C4-2B (cell line): ENCODE results near the gene PHF2.

Experiments
- H3K27ac ChIP-seq: fragments of 450-650 bp; 2 replicates; pipeline ENCODE4 v1.5.1; 2017
- ZFX ChIP-seq: fragments of 450-650 bp; IDR thresholded peaks from 2 replicates; pipeline ENCODE4 v1.6.1; 2017
- TF ChIP-seq, protein P1 (sequence below): fragments of 450-650 bp; conservative IDR thresholded peaks from 2 replicates; pipeline ENCODE4 v1.5.1; 2017; ENCODE audit warnings: mild to moderate bottlenecking

Gene PHF2

DNA sequence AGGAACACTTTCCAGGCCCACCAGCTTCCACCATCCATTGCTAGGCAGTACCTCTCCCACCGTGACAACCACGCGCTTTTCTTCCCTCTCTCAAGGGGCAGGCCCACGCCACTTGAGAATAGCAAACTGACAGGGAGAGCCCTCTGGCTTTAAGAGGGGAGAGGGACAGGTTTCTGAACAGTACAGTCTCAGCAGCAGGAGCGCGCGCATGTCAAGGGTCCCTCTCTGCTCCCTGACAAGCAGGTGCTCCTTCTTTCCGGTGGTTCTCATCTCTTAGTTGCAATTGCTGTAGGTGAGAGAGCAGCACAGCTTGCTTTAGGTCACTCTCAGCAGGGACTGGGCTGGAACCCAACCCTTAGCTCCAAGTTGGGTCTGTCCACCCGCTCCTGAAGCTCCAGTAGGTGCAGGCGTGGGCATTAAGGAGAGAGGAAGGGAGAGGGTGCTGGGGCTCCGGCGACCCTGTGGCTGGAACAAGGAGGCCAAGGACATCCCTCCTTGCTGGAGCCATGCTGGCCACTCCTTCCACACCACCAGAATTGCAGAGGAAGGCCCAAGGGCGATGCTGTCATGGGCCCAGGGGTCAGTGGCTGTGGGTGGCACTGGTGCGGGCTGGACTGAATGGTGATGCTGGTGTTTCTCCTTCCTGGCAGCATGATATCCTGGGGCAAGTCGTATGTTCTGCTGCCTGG is 9.0 kb upstream of the PHF2 start:
- H3K27ac ChIP-seq = peak overlapping the region; percentile 91
- TF ChIP-seq ZFX = no peak
- TF ChIP-seq, protein P1, sequence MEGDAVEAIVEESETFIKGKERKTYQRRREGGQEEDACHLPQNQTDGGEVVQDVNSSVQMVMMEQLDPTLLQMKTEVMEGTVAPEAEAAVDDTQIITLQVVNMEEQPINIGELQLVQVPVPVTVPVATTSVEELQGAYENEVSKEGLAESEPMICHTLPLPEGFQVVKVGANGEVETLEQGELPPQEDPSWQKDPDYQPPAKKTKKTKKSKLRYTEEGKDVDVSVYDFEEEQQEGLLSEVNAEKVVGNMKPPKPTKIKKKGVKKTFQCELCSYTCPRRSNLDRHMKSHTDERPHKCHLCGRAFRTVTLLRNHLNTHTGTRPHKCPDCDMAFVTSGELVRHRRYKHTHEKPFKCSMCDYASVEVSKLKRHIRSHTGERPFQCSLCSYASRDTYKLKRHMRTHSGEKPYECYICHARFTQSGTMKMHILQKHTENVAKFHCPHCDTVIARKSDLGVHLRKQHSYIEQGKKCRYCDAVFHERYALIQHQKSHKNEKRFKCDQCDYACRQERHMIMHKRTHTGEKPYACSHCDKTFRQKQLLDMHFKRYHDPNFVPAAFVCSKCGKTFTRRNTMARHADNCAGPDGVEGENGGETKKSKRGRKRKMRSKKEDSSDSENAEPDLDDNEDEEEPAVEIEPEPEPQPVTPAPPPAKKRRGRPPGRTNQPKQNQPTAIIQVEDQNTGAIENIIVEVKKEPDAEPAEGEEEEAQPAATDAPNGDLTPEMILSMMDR = no peak

DNA sequence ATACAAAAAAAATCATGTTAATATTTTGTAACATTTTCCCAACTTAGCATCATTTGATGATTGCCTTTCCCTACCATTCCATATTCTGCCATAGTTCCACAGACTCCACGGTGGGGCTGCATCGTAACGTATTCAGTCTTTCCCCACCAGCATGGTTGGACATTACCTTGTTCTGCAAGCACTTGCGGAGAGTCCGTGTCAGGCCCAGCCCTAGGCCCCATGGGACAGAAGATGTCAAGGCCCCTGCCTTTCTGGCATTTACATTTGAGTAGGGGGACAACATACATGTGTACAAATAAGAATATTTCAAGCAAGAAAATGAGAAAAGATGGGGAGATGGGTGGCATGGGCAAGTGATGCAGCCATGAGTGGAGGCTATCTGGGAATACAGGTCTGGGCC is 8.2 kb upstream of the PHF2 start:
- H3K27ac ChIP-seq = no peak overlapping the region
- TF ChIP-seq, protein P1 = no peak
- no peak for TF ChIP-seq ZFX

DNA sequence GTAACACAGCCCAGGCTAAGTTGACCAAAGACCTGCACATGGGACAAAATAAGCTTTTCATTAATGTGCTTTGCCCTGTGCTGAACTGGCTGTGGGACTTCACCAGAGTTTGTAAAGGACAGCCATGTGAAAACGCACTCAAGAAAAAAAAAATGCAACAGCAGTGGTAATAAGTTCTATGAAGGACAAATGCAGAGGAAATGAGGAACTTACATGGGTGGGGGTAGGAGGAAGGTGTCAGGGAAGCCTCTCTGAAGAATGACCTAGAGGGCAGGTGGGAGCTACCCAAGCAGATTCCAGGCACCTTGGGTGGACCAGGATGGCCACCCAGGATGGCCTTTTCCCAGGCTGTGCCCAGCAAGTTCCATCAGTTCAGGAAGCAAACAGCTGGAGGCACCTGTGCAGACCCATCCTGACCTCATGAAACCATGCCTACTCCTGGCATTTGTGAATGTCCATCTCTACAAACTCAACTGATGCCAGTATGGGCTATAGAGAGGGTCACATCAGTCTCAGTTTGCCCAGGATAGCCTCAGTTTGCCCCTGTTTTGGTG is 6.7 kb upstream of the PHF2 start:
- H3K27ac ChIP-seq = no peak overlapping the region
- TF ChIP-seq, protein P1 = no peak
- TF ChIP-seq ZFX = no peak

DNA sequence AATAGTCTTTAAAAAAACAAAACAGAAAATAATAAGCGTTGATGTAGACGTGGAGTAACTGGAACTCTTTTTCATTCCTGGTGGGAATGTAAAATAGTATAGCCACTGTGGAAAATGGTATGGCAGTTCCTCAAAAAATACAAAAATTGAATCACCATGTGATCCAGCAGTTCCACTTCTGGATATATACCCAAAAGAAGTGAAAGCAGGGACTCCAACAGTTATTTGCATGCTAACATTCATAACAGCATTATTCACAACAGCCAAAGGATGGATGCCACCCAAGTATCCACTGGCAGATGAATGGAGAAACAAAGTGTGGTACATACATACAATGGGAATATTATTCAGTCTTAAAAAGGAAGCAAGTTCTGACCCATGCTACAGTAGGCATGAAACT is 4.2 kb upstream of the PHF2 start:
- no peak overlapping the region for H3K27ac ChIP-seq

DNA sequence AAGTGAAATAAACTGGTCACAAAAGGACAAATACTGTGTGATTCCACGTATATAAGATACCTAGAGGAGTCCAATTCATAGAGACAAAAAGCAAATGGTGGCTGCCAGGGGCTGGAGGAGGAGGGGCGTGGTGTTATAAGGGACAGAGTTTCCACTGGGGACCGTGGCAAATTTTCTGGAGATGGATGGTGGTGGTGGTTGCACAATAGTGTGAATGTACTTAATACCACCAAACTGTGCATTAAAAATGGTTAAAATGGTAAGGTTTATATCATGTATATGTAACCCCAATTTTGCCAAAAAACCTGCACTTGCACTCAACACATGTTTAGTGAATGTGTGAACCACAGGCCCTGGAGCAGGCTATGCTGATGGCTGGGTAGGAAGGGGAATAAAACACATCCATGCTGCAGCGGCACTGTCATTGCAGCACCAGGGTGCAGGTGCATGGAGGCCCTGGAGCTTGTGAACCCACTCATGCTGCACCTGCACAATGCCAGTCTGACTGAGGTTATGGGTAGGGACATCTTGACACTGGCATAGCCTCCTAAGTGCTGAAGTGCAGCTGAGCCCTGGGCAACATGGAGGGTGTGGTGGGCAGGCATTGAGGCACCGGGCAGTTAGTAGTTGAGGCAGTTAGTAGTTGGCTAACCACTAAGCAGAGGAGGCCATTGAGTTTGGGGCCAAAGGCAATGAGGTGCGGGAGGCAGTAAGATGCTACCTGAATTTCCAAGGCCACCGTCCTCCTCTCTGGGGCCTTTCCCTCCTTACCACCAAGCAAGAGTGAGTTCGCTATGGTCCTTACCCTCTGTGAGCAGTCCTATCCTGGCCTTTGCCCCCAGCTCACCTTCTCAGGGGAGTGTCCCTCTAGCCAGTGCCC is 3.5 kb upstream of the PHF2 start:
- no peak overlapping the region for H3K27ac ChIP-seq
- TF ChIP-seq, protein P1 = no peak
- no peak for TF ChIP-seq ZFX

More for the DNA sequence above, 4.2 kb upstream of the PHF2 start:
- TF ChIP-seq ZFX = no peak
- TF ChIP-seq, protein P1 = no peak

DNA sequence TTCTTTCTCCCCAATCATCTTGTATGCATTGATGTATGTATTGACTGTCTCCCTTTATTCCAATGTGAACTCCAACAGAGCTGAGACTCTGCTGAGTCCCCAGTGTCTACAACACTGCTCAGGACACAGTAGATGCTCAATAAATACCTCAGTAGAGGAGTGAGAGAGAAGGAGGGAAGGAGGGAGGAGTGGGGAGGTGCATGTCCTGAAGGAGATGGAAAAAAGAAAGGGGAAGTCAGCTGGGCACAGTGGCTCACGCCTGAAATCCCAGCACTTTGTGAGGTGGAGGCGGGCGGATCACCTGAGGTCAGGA is 2.9 kb upstream of the PHF2 start:
- TF ChIP-seq, protein P1 = no peak
- TF ChIP-seq ZFX = no peak
- no peak overlapping the region for H3K27ac ChIP-seq

DNA sequence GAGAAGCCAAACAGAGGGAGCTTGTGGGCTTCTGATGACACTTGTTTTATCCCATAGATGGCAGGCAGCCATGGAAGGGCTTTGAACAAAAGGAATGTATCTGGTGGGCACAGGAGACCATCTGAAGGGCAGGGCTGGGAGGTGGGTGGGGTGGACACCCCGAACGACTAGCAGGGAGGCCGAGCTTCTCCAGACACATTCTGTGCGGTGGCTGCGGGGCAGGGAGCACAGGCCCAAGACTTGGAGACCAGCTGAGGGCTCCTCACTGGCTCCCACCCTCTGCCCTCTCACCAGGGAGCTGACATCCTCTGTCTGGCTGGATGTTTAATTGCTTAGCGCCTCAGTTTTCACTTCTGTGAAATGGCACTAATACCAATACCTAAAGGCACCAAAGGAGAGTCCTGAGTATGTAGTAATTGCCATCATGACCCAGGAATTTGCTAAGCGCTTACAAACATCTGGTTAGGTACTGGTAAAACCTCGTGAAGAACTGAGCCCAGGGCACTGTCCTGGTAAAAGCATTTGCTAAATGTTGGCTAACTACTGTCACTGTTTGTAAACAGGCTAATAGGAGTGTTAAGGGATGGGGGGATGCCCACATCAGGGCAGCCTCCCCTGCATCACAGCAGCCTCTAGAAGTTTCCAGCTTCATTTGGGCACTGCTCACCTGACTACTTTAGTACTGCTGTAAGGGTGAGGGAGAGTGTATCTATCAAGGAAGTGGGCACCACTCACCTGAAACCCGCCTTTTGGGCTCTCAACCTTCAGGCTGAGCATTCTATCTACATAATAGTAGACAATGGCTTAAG is 2.1 kb upstream of the PHF2 start:
- TF ChIP-seq, protein P1 = no peak
- no peak for TF ChIP-seq ZFX
- H3K27ac ChIP-seq = no peak overlapping the region
